ENCODE measurements around the gene UBAC1. TPM values are rescaled to one million over a fixed set of nuclear protein-coding genes. Genes with fewer than 3 reads are reported as not detected.

Gene UBAC1
- total RNA-seq, 1 donor: 29.0 TPM

- Histone ChIP-seq H3K27ac (ENCODE audit: low read depth, low read length) (no peak overlapping the region), H4K20me1 (ENCODE audit: insufficient read depth, low read length) (peaks cover 7% of the 10 kb centered on the region), H3K36me3 (ENCODE audit: insufficient read depth, low read length) (no peaks in the 10 kb centered on the region), H2AFZ (ENCODE audit: low read length) (no peak overlapping the region), H3K4me2 (ENCODE audit: insufficient read depth, low read length) (no peak overlapping the region), H3K79me2 (ENCODE audit: insufficient read depth, low read length) (no peaks in the 10 kb centered on the region), H3K9me3 (ENCODE audit: low read depth, low read length) (no peaks in the 10 kb centered on the region), H3K4me1 (ENCODE audit: insufficient read depth, low read length) (no peaks in the 10 kb centered on the region), H3K27me3 (ENCODE audit: insufficient read depth, low read length) (no peaks in the 10 kb centered on the region), H3K4me3 (ENCODE audit: insufficient read depth, low read length) (no peak overlapping the region)
- DNase-seq (ENCODE audit: insufficient read length, low spot score, missing footprints): no peak
- no peak for TF ChIP-seq CTCF (IDR thresholded peaks at IDR 0.05; ENCODE audit: extremely low read depth, low read depth, low read length)
Observed at GRCh38 chr9:136002215-136002614, 41.0 kb upstream of the UBAC1 start.

DNA sequence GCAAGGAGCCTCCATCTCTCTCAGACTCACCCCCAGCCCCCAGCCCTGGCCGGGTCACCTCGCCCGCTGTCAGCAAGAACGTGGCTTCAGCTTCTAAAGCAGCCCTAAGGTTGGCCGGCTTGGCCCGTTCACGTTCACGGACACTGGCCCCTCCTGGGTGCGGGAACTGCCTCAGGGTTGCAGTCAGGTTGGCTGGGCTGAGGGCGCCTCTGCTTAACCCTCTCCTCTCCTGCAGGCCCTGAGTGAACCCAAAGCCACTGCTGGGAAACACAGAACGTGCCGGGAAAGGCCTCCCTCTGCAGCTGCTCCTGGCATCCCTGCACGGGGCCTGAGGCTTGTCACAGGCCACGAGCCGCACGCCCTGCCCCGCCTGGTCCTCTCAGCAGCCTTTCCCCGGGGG is 40.1 kb upstream of the UBAC1 start:
- Histone ChIP-seq H3K36me3 (ENCODE audit: insufficient read depth, low read length) (no peaks in the 10 kb centered on the region), H3K4me1 (ENCODE audit: insufficient read depth, low read length) (no peaks in the 10 kb centered on the region), H3K4me3 (ENCODE audit: insufficient read depth, low read length) (no peak overlapping the region), H2AFZ (ENCODE audit: low read length) (no peak overlapping the region), H3K27ac (ENCODE audit: low read depth, low read length) (no peak overlapping the region), H3K27me3 (ENCODE audit: insufficient read depth, low read length) (no peaks in the 10 kb centered on the region), H4K20me1 (ENCODE audit: insufficient read depth, low read length) (peaks cover 2% of the 10 kb centered on the region), H3K9me3 (ENCODE audit: low read depth, low read length) (no peaks in the 10 kb centered on the region), H3K79me2 (ENCODE audit: insufficient read depth, low read length) (no peaks in the 10 kb centered on the region), H3K4me2 (ENCODE audit: insufficient read depth, low read length) (no peak overlapping the region)
- no peak for TF ChIP-seq CTCF (IDR thresholded peaks at IDR 0.05; ENCODE audit: extremely low read depth, low read depth, low read length)
- no peak for DNase-seq (ENCODE audit: insufficient read length, low spot score, missing footprints)

GRCh38 chr9:135998410-135999071 is 37.4 kb upstream of the UBAC1 start:
- Histone ChIP-seq H4K20me1 (ENCODE audit: insufficient read depth, low read length) (no peaks in the 10 kb centered on the region), H2AFZ (ENCODE audit: low read length) (no peak overlapping the region)

GRCh38 chr9:135998016-135998380 is 36.8 kb upstream of the UBAC1 start:
- no peak overlapping the region for H3K4me2 ChIP-seq (ENCODE audit: insufficient read depth, low read length)
- DNase-seq (ENCODE audit: insufficient read length, low spot score, missing footprints): no peak
- no peak overlapping the region for H3K4me3 ChIP-seq (ENCODE audit: insufficient read depth, low read length)
- no peaks in the 10 kb centered on the region for H3K9me3 ChIP-seq (ENCODE audit: low read depth, low read length)
- no peaks in the 10 kb centered on the region for H3K36me3 ChIP-seq (ENCODE audit: insufficient read depth, low read length)
- no peak for TF ChIP-seq CTCF (IDR thresholded peaks at IDR 0.05; ENCODE audit: extremely low read depth, low read depth, low read length)
- H3K27me3 ChIP-seq (ENCODE audit: insufficient read depth, low read length): no peaks in the 10 kb centered on the region
- H3K4me1 ChIP-seq (ENCODE audit: insufficient read depth, low read length): peaks cover 3% of the 10 kb centered on the region
- no peak overlapping the region for H3K27ac ChIP-seq (ENCODE audit: low read depth, low read length)
- H2AFZ ChIP-seq (ENCODE audit: low read length): no peak overlapping the region
- H3K79me2 ChIP-seq (ENCODE audit: insufficient read depth, low read length): no peaks in the 10 kb centered on the region
- no peaks in the 10 kb centered on the region for H4K20me1 ChIP-seq (ENCODE audit: insufficient read depth, low read length)

More at GRCh38 chr9:135998410-135999071, 37.4 kb upstream of the UBAC1 start:
- H3K4me2 ChIP-seq (ENCODE audit: insufficient read depth, low read length): no peak overlapping the region
- H3K4me3 ChIP-seq (ENCODE audit: insufficient read depth, low read length): no peak overlapping the region
- no peak for DNase-seq (ENCODE audit: insufficient read length, low spot score, missing footprints)
- no peak overlapping the region for H3K27ac ChIP-seq (ENCODE audit: low read depth, low read length)
- H3K9me3 ChIP-seq (ENCODE audit: low read depth, low read length): no peaks in the 10 kb centered on the region
- TF ChIP-seq CTCF (IDR thresholded peaks at IDR 0.05; ENCODE audit: extremely low read depth, low read depth, low read length): no peak
- H3K79me2 ChIP-seq (ENCODE audit: insufficient read depth, low read length): no peaks in the 10 kb centered on the region
- H3K27me3 ChIP-seq (ENCODE audit: insufficient read depth, low read length): no peaks in the 10 kb centered on the region
- no peaks in the 10 kb centered on the region for H3K36me3 ChIP-seq (ENCODE audit: insufficient read depth, low read length)
- no peaks in the 10 kb centered on the region for H3K4me1 ChIP-seq (ENCODE audit: insufficient read depth, low read length)

All from osteoblast (primary cell).